ENCODE measurements around the gene TRAF3IP3.
"Not testable (repeated sequence)": the region's sequence is repeated elsewhere in the genome, so short reads cannot be mapped to it uniquely, and the experiment has no call there.

Gene TRAF3IP3

GRCh38 chr1:209789245-209789644, 33.4 kb downstream of the TRAF3IP3 start:
- H3K4me3 ChIP-seq (ENCODE audit: low read depth, low read length), result no peak overlapping the region
- no peaks in the 10 kb centered on the region for H3K27me3 ChIP-seq (ENCODE audit: control insufficient read depth, insufficient read depth, low read length)
- no peak overlapping the region for H3K9ac ChIP-seq (ENCODE audit: low read depth, low read length)
- H3K4me1 ChIP-seq (ENCODE audit: control insufficient read depth, insufficient read depth, low read length), result no peaks in the 10 kb centered on the region
- H3K9me3 ChIP-seq (ENCODE audit: control insufficient read depth, insufficient read depth, low read length), result no peaks in the 10 kb centered on the region
- H3K36me3 ChIP-seq (ENCODE audit: control insufficient read depth, insufficient read depth, low read length), result peaks cover 8% of the 10 kb centered on the region

- peaks cover 8% of the 10 kb centered on the region for H3K36me3 ChIP-seq (ENCODE audit: control insufficient read depth, insufficient read depth, low read length)
- H3K9me3 ChIP-seq (ENCODE audit: control insufficient read depth, insufficient read depth, low read length), result no peaks in the 10 kb centered on the region
- no peak overlapping the region for H3K4me3 ChIP-seq (ENCODE audit: low read depth, low read length)
- H3K4me1 ChIP-seq (ENCODE audit: control insufficient read depth, insufficient read depth, low read length), result no peaks in the 10 kb centered on the region
- H3K9ac ChIP-seq (ENCODE audit: low read depth, low read length), result no peak overlapping the region
- no peaks in the 10 kb centered on the region for H3K27me3 ChIP-seq (ENCODE audit: control insufficient read depth, insufficient read depth, low read length)
These were observed 34.7 kb downstream of the TRAF3IP3 start for GRCh38 chr1:209790286-209791193.

- H3K27me3 ChIP-seq (ENCODE audit: control insufficient read depth, insufficient read depth, low read length), result no peaks in the 10 kb centered on the region
- no peak overlapping the region for H3K4me3 ChIP-seq (ENCODE audit: low read depth, low read length)
- H3K9me3 ChIP-seq (ENCODE audit: control insufficient read depth, insufficient read depth, low read length), result no peaks in the 10 kb centered on the region
- H3K4me1 ChIP-seq (ENCODE audit: control insufficient read depth, insufficient read depth, low read length), result no peaks in the 10 kb centered on the region
- H3K36me3 ChIP-seq (ENCODE audit: control insufficient read depth, insufficient read depth, low read length), result peaks cover 8% of the 10 kb centered on the region
- H3K9ac ChIP-seq (ENCODE audit: low read depth, low read length), result no peak overlapping the region
These were observed 36.1 kb downstream of the TRAF3IP3 start for GRCh38 chr1:209791920-209792319.

- H3K9ac ChIP-seq (ENCODE audit: low read depth, low read length); H3K9me3 ChIP-seq (ENCODE audit: control insufficient read depth, insufficient read depth, low read length); H3K36me3 ChIP-seq (ENCODE audit: control insufficient read depth, insufficient read depth, low read length); H3K4me1 ChIP-seq (ENCODE audit: control insufficient read depth, insufficient read depth, low read length); H3K4me3 ChIP-seq (ENCODE audit: low read depth, low read length); H3K27me3 ChIP-seq (ENCODE audit: control insufficient read depth, insufficient read depth, low read length): not testable (repeated sequence)
These were observed 37.9 kb downstream of the TRAF3IP3 start for GRCh38 chr1:209793711-209794110.

- H3K27me3 ChIP-seq (ENCODE audit: control insufficient read depth, insufficient read depth, low read length), result no peaks in the 10 kb centered on the region
- H3K4me3 ChIP-seq (ENCODE audit: low read depth, low read length), result no peak overlapping the region
- H3K4me1 ChIP-seq (ENCODE audit: control insufficient read depth, insufficient read depth, low read length), result no peaks in the 10 kb centered on the region
- no peaks in the 10 kb centered on the region for H3K9me3 ChIP-seq (ENCODE audit: control insufficient read depth, insufficient read depth, low read length)
- no peak overlapping the region for H3K9ac ChIP-seq (ENCODE audit: low read depth, low read length)
- no peaks in the 10 kb centered on the region for H3K36me3 ChIP-seq (ENCODE audit: control insufficient read depth, insufficient read depth, low read length)
These were observed 42.3 kb downstream of the TRAF3IP3 start for GRCh38 chr1:209797978-209798639.

- Histone ChIP-seq H3K36me3 (ENCODE audit: control insufficient read depth, insufficient read depth, low read length) (no peaks in the 10 kb centered on the region), H3K27me3 (ENCODE audit: control insufficient read depth, insufficient read depth, low read length) (peaks cover 9% of the 10 kb centered on the region), H3K9ac (ENCODE audit: low read depth, low read length) (no peak overlapping the region), H3K9me3 (ENCODE audit: control insufficient read depth, insufficient read depth, low read length) (no peaks in the 10 kb centered on the region), H3K4me1 (ENCODE audit: control insufficient read depth, insufficient read depth, low read length) (peaks cover under 1% of the 10 kb centered on the region), H3K4me3 (ENCODE audit: low read depth, low read length) (no peak overlapping the region)
These were observed 45.4 kb downstream of the TRAF3IP3 start for GRCh38 chr1:209800984-209801834.

GRCh38 chr1:209802117-209802779, 46.4 kb downstream of the TRAF3IP3 start:
- no peak overlapping the region for H3K4me3 ChIP-seq (ENCODE audit: low read depth, low read length)
- H3K27me3 ChIP-seq (ENCODE audit: control insufficient read depth, insufficient read depth, low read length), result peaks cover 9% of the 10 kb centered on the region
- H3K9ac ChIP-seq (ENCODE audit: low read depth, low read length), result no peak overlapping the region
- H3K9me3 ChIP-seq (ENCODE audit: control insufficient read depth, insufficient read depth, low read length), result no peaks in the 10 kb centered on the region
- peaks cover 5% of the 10 kb centered on the region for H3K4me1 ChIP-seq (ENCODE audit: control insufficient read depth, insufficient read depth, low read length)
- no peaks in the 10 kb centered on the region for H3K36me3 ChIP-seq (ENCODE audit: control insufficient read depth, insufficient read depth, low read length)

GRCh38 chr1:209802780-209803152, 46.9 kb downstream of the TRAF3IP3 start:
- H3K4me3 ChIP-seq (ENCODE audit: low read depth, low read length), result no peak overlapping the region

GRCh38 chr1:209803568-209803967, 47.7 kb downstream of the TRAF3IP3 start:
- peaks cover 5% of the 10 kb centered on the region for H3K4me1 ChIP-seq (ENCODE audit: control insufficient read depth, insufficient read depth, low read length)
- no peaks in the 10 kb centered on the region for H3K9me3 ChIP-seq (ENCODE audit: control insufficient read depth, insufficient read depth, low read length)
- no peak overlapping the region for H3K4me3 ChIP-seq (ENCODE audit: low read depth, low read length)
- H3K27me3 ChIP-seq (ENCODE audit: control insufficient read depth, insufficient read depth, low read length), result peaks cover 9% of the 10 kb centered on the region
- no peak overlapping the region for H3K9ac ChIP-seq (ENCODE audit: low read depth, low read length)
- no peaks in the 10 kb centered on the region for H3K36me3 ChIP-seq (ENCODE audit: control insufficient read depth, insufficient read depth, low read length)

More at GRCh38 chr1:209802780-209803152, 46.9 kb downstream of the TRAF3IP3 start:
- Histone ChIP-seq H3K36me3 (ENCODE audit: control insufficient read depth, insufficient read depth, low read length) (no peaks in the 10 kb centered on the region), H3K9me3 (ENCODE audit: control insufficient read depth, insufficient read depth, low read length) (no peaks in the 10 kb centered on the region), H3K27me3 (ENCODE audit: control insufficient read depth, insufficient read depth, low read length) (peaks cover 9% of the 10 kb centered on the region), H3K9ac (ENCODE audit: low read depth, low read length) (no peak overlapping the region), H3K4me1 (ENCODE audit: control insufficient read depth, insufficient read depth, low read length) (peaks cover 5% of the 10 kb centered on the region)

- H3K36me3 ChIP-seq (ENCODE audit: control insufficient read depth, insufficient read depth, low read length), result no peaks in the 10 kb centered on the region
- H3K4me3 ChIP-seq (ENCODE audit: low read depth, low read length), result peak overlapping the region; percentile 98
- H3K27me3 ChIP-seq (ENCODE audit: control insufficient read depth, insufficient read depth, low read length), result peaks cover 12% of the 10 kb centered on the region
- H3K4me1 ChIP-seq (ENCODE audit: control insufficient read depth, insufficient read depth, low read length), result peaks cover 5% of the 10 kb centered on the region
- H3K9me3 ChIP-seq (ENCODE audit: control insufficient read depth, insufficient read depth, low read length), result no peaks in the 10 kb centered on the region
- peak overlapping the region; percentile 84 for H3K9ac ChIP-seq (ENCODE audit: low read depth, low read length)
These were observed 49.5 kb downstream of the TRAF3IP3 start for GRCh38 chr1:209805341-209805781.

Measured in iPS-15b (cell line).